GM19455 (cell line): Measurements from ENCODE around the gene SEZ6L2.
"Not testable (repeated sequence)": the region's sequence is repeated elsewhere in the genome, so short reads cannot be mapped to it uniquely, and the experiment has no call there.

ENCODE experiments used
- ATAC-seq: cut with Tn5 transposase; IDR thresholded peaks from one replicate; pipeline ENCODE4 v1.9.1; 2021; ENCODE audit not compliant: unreplicated experiment

Gene SEZ6L2

DNA sequence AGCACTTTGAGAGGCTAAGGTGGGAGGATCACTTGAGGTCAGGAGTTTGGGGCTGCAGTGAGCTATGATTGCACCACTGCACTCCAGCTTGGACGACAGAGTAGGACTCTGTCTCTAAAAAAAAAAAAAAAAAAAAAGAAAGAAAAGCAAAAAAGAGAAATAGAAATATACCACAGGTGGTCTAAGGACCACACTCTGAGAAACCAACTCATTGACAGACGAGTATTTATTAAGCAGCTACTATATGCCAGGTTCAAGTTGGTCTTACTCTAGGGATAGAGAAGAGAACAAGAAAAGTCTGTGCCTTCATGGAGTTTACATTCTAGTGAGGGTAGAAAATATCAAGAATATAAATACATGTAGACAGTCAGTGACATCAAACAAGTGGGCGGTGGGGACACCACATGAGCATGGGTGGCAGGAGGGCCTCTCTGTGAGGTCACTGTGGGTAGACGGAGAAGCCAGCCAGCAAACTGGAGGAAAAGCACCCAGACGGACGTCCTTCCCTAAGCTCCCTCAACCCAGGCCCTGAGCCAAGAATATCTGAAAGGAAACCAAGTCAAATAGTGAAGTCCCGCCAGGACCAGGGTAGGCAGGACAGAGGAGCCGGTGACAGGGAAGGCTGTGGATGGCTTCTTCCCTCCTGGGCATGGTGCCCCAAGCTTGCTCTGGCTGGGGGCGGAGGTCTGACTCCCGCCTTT, 41.1 kb downstream of the SEZ6L2 start:
- no peak for ATAC-seq

- no peak for ATAC-seq
Measured at GRCh38 chr16:29857133-29857760, 42.1 kb downstream of the SEZ6L2 start.

DNA sequence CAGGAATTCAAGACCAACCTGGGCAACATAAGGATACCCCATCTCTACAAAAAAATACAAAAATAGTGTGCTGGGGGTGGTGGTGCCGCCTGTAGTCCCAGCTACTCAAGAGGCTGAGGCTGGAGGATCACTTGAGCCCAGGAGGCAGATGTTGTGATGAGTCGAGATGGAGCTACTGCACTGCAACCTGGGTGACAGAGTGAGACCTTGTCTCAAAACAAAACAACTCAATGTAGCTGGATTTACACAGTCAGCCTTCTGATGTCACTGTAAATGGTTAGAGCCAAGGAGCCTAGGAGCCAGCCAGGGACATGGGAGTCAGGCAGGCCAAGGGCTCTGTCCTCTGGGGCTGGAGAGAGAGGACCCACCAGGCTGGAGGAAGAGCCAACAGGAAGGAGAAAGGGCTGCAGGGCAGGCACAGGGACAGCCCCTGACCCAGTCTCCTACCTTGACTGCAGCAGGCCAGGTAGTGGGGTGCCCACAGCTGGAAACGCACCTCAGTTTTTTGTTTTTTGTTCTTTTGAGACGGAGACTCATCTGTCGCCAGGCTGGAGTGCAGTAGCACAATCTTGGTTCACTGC, 44.7 kb downstream of the SEZ6L2 start:
- no peak for ATAC-seq

DNA sequence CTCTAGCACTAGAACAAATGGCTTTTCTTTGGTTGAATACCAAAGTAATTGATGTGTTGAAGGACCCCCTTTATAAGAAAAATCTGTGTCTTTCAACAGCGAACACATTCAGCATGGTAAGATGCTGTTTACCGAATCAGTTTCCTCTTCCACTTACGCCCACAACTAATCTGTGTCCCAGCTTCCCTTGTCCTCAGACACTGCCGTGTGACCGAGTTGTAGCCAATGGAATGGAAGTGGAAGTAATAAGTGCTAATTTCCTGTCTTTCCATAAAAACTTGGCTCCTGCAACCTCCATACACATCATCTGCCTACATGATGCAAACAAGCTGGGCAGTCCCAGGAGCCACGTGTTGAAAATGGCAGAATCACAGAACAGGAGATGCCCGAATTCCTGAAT, 46.7 kb downstream of the SEZ6L2 start:
- no peak for ATAC-seq

DNA sequence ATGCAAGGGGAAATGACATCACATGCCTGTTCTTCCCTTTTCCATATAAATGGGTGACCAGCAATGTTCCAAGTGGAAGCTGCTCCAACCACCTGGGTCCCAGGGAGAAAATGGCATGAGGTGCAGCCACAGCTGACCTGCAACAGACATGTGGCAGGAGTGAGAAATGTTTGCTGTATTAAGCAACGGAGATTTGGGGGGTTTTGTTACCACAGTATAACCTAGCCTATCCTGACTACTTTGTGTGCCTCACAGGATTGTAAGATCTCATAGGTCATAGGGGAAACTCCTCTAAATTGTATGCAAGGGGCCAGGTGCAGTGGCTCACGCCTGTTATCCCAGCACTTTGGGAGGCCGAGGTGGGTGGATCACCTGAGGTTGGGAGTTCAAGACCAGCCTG, 48.4 kb downstream of the SEZ6L2 start:
- no peak for ATAC-seq

GRCh38 chr16:29849505-29849904, 49.8 kb downstream of the SEZ6L2 start:
- ATAC-seq: no peak

DNA sequence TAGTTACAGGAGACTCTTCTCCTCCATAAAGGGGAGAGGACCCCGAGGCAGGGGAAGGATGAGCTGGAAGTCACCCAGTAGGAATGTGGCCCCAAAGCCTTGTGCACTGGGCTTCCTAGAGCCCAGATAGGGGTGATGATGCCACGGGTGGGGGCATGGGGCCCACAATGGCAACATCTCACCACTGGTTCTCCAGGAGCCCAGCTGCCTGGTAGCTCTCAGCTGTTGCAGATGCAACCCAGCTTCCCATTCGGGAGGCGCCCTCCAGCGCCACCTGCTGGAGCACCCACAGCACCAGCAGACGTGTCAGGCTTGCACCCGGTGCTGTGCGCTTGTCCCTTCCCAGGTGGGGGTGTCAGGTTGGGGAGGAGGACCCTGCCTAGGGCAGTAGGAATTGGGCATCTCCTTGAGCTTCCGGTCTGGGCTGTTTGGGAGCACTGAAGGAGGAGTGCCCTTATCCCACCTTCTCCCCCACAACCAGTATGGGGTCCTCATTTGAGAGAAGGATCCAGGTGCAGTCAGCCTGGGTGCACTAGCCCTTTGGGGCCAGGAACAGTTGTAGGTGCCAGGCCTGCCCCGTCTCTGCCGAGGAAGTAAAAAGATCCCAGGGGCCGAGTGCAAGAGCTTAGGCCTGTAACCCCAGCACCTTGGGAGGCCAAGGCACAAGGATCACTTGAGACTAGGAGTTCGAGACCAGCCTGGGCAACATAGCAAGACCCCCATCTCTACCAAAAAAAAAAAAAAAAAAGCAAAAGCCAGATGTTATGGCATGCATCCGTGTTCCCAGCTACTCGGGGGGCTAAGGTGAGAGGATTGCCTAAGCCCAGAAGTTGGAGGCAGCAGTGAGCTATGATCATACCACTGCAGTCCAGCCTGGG, 50.7 kb downstream of the SEZ6L2 start:
- ATAC-seq: no peak

DNA sequence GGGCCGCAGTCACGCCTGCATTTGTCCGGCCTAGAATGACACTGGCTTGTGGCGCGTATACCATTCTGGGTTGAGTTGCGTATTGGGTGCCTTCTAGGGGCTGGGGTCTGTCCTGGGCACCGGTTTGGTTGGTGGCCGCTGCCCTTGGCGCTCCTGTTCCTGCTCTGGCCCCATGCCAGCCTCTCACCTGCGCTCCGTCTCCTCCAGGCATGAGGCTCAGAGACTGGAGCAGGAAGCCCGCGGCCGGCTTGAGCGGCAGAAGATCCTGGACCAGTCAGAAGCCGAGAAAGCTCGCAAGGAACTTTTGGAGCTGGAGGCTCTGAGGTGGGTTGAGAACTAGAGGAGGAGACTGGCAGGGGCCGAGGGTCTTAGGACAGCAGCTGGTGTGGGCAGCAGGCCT, 53.7 kb downstream of the SEZ6L2 start:
- no peak for ATAC-seq

DNA sequence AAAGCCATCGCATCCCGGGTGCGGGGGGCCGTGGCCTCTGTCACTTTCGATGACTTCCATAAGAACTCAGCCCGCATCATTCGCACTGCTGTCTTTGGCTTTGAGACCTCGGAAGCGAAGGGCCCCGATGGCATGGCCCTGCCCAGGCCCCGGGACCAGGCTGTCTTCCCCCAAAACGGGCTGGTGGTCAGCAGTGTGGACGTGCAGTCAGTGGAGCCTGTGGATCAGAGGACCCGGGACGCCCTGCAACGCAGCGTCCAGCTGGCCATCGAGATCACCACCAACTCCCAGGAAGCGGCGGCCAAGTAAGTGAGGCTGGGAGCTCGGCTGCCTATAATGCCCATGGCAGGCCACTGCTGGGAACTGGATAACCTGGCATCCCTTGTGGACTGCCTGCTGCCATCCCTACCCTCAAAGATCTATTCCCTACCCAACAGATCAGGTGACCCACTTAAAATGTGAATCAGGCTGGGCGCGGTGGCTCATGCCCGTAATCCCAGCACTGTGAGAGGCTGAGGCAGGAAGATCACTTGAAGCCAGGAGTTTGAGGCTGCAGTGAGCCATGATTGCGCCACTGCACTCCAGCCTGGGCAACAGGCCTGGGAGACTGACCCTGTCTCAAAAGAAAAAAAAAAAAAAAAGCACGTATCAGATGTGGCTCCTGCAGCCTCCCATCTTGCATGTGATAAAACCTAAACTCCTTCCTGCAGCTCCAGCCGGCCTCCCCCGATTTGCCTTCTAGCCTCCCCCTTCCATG, 54.6 kb downstream of the SEZ6L2 start:
- ATAC-seq: no peak

DNA sequence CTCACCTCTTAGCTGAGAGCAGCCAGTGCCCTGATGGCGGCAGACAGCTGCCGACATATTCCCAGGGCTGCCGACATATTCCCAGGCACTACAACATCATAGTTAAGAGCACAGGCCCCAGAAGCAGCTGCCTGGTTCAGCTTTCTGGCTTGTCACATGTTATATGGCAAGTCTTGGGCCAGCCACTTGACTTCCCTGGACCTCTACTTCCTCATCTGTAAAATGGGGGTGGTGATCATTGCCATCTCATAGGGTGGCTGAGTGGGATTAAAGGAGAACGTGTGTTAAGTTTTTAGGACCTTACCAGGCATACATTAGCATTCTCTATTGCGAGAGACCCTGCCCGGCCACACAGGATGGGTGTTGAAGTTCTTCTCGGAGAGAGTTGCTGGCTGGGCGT, 55.4 kb downstream of the SEZ6L2 start:
- no peak for ATAC-seq

- ATAC-seq: no peak
Measured at GRCh38 chr16:29842732-29843346, 56.5 kb downstream of the SEZ6L2 start.

DNA sequence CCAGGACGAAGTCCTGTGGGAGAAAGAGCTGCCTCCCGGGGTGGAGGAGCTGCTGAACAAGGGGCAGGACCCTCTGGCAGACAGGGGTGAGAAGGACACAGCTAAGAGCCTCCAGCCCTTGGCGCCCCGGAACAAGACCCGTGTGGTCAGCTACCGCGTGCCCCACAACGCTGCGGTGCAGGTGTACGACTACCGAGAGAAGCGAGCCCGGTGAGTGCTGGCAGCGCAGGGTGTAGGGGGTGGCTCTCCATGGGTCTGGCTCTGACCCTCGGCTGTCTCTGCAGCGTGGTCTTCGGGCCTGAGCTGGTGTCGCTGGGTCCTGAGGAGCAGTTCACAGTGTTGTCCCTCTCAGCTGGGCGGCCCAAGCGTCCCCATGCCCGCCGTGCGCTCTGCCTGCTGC, 57.7 kb downstream of the SEZ6L2 start:
- ATAC-seq: no peak

- no peak for ATAC-seq
Measured at GRCh38 chr16:29840240-29840639, 59.1 kb downstream of the SEZ6L2 start.

DNA sequence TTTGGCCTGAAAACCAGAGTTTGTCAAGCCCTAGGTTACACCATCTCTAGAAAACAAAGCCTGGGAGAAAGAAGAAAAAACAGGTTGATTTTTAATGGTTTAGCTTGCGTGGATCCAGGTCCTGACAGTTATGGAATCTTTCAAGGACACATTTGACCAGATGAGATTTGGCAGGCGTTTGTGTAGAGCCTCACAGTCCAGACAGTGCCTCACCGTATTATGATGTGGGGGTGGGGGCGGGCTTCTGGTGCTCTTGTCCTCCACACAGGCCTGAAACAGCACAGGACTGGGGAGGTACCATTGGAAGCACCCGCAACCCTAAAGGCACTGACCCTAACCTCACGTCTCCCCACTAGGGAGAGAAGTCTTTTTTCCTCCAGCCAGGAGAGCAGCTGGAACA, 59.5 kb downstream of the SEZ6L2 start:
- ATAC-seq: no peak

- no peak for ATAC-seq
Measured at GRCh38 chr16:29837841-29838240, 61.5 kb downstream of the SEZ6L2 start.

DNA sequence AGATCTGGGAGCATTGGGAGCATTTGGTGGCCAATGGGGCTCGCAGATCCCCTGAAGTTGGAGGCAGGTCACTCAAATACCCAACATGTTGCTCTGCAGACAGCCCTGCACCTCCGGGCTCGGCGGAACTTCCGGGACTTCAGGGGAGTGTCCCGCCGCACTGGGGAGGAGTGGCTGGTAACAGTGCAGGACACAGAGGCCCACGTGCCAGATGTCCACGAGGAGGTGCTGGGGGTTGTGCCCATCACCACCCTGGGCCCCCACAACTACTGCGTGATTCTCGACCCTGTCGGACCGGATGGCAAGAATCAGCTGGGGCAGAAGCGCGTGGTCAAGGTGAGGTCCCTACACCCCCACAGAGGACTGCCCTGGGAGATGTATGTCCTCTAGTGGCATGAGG, 62.7 kb downstream of the SEZ6L2 start:
- no peak for ATAC-seq

GRCh38 chr16:29835926-29836325, 63.4 kb downstream of the SEZ6L2 start:
- no peak for ATAC-seq

GRCh38 chr16:29834079-29834478, 65.3 kb downstream of the SEZ6L2 start:
- ATAC-seq: no peak

GRCh38 chr16:29833219-29833618, 66.1 kb downstream of the SEZ6L2 start:
- not testable (repeated sequence) for ATAC-seq

- ATAC-seq: no peak
Measured at GRCh38 chr16:29831490-29831889, 67.9 kb downstream of the SEZ6L2 start.
